Kasumi-1 (cell line): ENCODE measurements around the gene PNPLA2.

Experiments
- DNase-seq, 2 experiments: peaks; one replicate each; lab custom pipeline; 2025; lab: John Stamatoyannopoulos, UW

The PNPLA2 gene

DNA sequence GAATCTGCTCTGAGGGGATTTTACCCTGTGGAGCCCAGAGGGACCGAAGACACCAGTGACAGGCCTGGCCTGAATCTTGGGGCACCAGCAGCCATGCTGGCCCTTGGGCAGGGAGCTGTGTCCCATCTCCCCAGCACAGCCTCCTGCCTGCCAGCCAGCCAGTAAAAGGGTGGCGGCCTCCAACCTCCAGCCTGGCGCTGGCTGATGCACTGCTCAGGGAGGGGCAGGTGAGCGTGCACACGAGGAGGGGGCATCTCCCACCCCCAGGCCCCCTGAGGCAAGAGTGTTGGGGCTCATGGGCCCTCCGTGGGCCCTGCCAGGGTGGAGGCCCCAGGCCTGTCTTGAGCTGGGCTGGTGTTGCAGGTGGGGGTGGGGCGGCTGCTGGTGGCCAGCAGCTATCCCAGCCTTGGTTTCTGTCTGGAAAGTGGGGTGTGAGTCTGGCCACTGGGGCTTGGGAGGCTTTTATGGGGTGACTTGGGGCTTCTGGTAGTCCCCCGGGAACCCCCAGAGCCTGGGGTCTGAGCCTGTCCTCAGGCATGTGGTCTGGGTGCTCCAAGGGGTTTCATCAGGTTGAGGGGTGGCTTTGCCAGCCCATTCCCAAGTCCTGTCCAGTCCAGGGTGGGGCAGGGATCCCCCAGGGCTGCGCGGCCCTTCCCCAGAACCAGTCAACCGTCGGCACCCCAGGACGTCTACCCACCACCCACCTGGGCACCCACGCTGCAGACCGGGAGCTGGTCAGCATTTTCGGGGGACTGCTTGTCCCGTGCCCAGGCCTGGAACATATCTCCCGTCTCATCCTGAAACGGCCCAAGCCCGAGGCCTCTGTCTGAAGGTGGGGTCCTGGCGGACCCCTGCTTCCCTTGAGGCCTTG is 41.8 kb downstream of the PNPLA2 start:
- DNase-seq, result no peak

DNA sequence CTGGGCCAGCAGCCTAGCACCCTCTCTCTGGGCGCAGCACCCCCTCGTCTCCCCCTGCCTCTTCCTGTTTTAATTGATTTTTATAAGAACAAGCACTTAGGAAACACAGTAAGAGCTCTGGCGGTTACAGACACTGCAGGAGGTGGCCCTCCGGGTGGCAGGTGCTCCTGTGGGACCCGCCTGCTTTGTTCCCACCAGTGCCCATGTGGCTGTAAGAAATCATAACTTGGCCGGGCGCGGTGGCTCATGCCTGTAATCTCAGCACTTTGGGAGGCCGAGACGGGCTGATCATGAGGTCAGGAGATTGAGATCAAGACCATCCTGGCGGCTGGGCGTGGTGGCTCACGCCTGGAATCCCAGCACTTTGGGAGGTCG is 42.4 kb downstream of the PNPLA2 start:
- no peak for DNase-seq

DNA sequence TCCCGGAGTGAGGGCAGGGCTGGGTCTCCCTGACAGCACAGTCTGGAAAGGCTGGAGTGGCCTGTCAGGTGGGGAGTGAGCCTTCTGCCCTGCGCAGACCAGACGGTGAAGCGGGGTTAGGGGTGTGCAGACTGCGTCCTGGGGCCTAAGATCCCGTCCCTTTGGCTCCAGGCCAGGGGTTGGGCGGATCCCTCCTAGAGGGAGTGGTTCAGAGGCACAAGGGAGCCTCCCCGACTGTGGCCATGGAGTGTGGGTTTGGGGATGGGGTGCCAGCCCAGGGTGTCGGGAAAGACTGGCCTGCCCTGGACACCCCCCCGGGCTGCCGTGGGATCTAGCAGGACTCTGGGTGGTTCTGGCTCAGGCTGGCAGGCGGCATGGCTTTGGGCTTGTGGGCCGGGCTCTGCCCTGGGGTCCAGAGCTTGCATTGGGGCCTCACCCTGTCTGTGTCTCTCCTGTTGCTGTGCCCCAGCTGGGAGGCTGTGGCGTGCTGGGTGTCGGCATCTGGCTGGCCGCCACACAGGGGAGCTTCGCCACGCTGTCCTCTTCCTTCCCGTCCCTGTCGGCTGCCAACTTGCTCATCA is 43.5 kb downstream of the PNPLA2 start:
- DNase-seq, result no peak

DNA sequence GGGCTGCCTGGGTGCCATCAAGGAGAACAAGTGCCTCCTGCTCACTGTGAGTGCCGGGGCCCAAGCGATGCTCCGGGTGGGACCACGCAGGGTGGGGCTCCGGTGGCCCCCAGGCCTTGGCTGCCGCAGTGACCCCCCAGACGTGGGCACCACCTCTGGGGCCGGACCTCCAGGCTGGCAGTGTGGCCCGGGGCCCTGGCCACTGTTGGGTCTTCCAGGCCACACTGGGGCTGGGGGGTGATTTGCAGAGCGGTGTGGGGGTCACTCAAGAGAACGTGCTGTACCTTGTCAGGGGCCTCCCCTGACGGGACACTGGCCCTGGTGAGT is 43.9 kb downstream of the PNPLA2 start:
- no peak for DNase-seq

DNA sequence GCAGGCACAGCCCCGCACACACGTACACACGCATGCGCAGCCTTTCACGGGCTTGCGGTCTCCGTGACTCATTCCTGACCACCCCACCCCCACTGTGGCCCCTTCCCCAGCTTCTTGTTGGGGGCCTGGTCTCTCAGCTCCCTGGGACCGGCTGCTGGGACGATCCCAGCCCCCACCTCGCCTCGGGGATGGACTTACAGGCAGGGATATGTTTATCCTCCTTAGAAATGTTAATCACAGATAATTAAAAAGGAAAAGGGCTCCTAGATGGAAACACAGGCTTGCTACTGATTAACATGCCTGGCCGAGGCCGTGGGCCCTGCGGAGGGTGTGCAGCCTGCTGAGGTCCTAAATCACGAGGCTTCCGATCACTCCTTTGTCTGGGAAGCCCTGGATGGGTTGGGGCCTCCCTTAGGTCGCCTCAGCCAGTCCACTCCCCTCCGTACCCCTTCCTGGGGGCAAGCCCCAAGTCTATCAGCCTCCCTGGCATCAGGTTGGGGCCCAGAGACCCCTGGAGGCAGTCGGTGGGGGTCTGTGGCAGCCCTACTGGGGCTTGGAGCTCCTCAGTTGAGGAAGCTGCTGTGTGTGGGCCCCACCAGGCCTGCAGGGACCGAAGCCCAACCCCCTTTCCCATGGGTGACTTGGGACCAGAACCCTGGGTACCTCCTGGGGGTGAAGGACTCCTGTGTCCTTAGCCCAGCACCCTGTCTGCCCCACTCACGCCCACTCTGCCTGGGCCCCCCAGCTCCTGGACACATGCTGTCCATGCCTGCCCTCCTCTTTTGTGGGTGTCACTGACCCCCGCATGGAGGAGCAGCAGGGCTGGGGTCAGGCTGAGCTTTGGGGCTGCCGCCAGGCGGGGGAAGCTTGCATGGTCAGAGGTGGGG is 44.6 kb downstream of the PNPLA2 start:
- no peak for DNase-seq

DNA sequence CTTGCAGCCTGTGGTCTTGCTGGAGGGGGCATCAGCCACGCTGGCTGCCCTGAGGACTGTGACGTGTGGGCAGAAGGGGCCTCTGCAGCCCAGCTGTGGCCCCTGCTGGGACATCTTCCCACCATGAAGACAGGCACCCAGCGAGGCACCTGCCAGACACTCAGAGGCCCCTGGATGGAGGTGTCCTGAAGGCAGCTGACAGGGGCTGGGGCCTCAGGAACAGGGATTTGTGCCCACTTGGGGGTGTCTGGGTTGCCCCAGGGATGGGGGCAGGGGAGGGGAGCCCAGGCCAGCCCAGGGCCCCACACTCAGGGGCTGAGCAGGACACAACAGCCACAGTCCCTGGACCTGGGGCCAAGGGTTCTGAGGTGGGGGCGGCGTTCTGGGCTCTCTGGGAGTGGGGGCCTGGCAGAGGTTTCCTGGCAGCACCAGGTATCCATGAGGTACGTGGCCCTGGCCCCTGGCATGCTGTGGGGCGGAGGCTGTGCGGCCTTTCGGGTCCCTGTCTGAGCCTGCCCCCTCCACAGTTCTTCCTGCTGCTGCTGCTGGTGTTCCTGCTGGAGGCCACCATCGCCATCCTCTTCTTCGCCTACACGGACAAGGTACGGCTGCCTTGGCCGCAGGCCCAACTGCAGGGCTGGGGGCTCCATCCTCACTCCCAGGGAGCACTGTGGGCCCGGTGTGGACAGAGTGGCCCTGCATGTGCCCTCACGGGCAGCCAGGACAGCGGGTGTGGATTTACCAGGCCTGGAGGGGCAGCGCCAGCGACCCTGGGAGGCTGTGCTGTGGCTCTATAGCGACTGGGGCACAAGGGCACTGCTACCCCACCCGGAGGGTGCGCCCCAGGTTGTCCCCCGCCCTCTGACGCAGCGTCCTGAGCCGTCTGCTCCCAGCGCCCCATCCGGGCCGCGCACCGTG is 45.5 kb downstream of the PNPLA2 start:
- no peak for DNase-seq

DNA sequence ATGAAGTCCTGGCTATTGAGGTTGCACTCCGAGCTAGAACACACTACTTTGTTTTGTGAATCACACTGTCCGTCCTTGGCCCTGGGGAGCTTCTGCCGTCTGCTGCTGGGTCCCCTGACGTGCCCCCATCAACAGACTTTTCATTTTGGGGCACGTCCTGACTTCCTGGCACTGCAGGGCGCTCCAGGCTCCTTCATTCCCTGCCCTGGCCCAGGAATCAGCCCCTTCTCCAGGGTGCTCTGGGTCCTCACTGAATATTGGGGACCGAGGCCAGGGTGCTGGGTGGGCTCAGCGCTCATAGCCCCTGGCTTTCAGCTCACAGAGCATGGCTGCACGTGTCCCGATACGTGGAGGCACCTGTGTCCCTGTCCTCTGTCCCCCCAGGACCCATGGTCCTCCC is 46.2 kb downstream of the PNPLA2 start:
- no peak for DNase-seq

DNA sequence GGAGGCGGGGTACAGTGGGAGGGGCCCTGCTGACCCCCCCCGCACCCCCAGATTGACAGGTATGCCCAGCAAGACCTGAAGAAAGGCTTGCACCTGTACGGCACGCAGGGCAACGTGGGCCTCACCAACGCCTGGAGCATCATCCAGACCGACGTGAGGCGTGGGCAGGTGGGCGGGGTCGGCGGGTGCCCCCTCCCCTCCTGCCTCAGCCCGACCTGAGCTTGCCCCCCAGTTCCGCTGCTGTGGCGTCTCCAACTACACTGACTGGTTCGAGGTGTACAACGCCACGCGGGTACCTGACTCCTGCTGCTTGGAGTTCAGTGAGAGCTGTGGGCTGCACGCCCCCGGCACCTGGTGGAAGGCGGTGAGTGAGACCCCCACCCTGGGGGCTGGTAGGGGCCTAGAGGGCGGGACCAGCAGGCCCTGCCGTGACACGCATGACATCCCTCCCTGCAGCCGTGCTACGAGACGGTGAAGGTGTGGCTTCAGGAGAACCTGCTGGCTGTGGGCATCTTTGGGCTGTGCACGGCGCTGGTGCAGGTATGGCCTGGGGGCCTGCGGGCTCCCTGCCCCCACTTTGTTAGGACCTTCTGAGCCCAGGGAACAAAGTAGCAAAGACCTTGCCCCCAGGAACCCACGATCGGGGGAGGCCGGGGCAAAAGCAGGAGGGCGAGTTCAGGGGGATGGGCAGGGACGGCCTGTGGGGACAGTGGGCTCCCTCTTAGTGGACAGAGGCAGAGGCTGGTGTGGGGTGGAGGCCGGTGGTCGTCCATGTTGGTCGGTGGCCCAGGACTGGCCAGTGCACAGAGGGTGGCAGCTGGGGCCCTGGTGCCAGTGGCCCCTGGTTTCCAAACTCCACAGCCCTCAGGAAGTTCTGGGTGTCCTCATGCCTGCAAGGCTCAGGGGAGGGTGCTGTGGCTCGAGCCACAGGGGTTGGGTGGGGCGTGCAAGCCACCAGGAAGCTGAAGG is 47.0 kb downstream of the PNPLA2 start:
- DNase-seq, result no peak

DNA sequence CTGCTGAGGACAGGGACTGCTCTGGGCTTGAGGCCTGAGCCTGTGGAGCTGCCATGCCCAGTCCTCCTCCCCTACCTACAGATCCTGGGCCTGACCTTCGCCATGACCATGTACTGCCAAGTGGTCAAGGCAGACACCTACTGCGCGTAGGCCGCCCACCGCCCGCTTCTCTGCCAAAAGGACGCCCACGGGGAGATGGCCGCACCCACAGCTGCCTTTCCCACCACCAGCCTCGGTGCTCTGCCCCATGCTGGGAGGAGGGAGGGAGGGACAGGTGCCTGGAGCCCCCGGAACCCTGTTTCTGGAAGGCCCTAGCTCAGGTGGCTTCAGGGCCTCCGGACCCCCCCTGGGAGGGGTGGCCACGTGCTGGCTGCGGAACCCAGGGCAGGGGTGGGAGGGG is 47.8 kb downstream of the PNPLA2 start:
- DNase-seq, result no peak

DNA sequence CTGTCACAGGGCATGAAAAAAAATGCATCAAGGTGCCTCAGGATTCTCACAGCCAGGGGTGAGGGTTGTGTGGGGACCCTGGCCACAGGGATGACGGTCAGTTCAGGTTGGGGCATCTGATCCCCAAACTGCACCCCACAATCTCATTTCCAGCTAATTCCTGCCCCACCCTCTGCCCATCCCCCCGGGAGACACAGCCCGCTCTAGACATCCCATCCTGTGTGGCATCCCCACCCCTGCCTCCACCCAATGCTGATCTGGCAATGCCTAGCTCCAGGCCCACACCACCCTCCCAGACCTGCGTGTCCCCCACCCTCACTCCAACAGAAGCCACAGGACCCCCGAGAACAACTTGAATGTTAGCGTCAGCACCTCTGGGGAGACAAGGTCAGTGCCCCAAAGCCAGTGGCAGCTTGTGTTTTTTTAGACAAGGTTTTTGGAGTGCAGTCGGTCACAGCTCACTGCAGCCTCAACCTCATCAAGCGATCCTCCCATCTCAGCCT is 49.2 kb downstream of the PNPLA2 start:
- no peak for DNase-seq

DNA sequence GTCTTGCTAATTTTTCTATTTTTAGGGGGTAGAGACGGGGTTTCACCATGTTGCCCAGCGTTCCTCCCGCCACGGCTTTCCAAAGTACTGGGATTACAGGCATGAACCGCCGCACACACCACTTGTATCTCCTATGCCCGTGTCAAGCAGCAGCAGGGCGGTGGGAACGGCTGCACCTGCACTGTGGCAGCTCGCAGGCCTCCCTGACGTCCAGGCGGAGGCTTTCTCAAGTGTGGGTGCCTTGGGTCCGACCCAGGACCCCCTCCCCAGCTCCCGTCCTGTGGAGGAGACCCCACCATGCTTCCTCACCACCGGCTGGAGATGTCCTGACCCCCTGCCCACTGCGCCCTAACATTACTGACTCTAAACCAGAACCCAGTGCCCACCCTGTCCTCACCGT is 49.7 kb downstream of the PNPLA2 start:
- DNase-seq, result no peak

DNA sequence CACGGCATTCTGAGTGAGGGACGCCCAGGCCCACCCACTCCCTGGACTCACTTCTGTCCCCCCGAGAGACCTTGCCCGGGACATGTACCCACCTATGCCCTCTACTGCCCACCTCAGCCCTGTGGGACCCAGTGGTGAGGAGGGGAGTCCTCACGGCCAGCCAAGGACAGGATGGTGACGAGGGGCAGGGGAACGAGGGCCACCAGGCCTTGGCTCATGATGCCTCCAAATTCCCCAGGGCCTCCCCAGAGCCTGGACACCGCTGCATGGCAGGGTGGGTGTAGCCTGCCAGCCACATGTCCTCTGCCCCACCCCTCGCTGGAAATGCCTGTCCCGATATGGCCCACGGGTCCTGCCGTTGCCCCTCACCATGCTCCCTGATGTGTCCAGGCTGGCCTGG is 50.1 kb downstream of the PNPLA2 start:
- no peak for DNase-seq

DNA sequence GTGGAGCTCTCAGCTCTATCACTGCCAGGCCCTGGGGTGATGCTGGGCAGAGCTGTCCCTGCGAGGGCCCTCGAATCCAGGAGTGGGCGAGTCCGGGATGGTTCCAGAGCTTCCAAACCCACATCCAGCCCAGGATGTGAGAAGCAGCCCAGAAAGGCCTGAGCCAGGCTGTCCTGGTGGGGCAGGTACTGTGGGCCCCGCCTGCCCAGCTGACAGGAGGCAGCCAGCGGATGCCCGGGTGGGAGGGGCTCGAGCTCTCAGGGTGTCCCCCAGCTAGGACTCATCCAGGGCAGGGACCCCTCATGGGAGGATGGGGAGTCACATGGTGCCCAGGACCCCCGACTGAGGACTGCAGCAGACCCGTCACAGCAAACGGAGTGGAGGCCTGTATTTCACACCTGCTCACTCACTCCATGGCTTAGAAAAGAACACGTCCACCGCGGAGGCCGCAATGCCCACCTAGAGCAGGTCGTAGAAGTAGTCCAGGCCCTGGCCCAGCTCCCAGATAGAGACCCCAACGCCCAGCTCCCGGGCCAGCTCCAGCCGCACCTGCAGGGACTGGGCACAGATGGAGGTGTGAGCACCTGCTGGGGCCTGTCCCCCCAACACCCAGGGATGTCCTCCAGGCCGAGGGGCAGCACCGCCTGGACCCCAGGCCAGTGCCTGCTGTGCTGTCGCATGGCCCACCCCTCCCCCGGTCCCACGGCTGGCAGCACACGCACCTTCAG is 50.8 kb downstream of the PNPLA2 start:
- DNase-seq, result no peak

DNA sequence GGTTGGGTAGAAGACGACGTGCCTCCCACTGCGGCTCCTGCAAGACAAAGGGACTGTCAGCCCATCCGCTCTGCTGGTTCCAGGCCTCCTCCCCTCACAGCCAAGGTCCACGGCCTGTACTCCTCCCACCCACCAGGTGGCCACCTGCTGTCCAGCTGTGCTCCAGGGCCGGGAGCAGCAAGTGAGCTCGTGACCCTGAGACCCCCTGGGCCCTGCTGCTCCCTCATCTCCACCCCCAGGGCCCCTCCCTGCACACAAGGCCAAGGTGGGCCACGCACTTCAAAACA is 51.4 kb downstream of the PNPLA2 start:
- DNase-seq, result no peak

DNA sequence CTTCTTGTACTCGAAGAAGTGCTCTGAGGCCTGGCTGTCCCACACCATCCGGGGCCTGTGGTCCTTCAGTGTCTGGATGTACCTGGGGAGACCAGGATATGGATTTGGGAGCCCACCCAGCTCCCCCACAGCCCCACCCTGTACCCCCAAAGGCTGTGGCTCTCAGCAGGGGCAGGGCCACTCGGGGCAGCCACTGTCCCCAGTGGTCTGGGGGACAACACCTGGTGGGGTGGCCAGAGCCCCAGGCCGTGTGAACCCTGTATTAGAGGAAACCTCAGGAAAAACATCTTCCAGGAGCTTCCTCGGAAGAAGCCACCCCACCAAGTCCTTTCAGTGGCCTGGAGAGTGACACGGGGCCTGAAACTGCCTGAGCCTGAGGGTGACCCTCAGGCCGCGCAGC is 51.7 kb downstream of the PNPLA2 start:
- DNase-seq, result no peak

DNA sequence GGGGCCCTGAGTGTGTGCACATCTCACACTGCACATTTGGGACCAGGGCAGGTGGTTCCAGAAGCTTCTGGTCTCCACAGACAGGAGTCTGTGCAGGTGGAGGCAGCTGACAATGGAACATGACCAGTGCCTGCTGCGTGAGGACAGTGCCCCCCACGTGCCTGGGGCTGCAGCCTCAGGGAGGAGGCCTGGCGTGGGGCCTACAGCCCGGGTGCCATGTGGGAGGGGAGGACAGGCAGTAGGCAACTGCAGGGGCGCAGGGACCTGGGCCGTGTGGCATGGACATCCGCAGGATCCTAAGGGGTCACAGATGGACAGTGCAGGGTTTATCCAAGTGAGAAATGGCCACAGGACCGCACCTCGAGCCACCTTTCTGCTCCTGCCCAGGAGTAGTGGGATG is 52.8 kb downstream of the PNPLA2 start:
- no peak for DNase-seq

DNA sequence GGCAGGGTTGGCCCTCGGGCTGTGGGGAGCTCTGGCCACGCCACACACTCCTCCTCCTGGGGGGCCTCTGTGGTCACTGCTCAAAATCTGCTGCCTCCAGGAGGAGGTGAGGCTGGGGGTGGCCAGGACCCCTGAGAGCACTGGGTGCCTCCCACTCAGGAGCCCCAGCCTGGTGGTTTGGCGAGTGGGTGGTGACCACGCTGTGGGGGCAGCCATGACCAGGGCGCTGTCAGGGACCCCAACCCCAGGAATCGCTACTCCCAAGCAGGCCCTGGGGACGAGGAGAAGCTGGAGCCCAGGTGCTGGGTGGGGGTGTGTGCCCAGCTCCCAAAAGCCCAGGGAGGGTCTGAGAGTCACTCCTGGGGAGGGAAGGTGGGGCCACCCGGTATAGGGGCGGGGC is 54.1 kb downstream of the PNPLA2 start:
- DNase-seq, result no peak

DNA sequence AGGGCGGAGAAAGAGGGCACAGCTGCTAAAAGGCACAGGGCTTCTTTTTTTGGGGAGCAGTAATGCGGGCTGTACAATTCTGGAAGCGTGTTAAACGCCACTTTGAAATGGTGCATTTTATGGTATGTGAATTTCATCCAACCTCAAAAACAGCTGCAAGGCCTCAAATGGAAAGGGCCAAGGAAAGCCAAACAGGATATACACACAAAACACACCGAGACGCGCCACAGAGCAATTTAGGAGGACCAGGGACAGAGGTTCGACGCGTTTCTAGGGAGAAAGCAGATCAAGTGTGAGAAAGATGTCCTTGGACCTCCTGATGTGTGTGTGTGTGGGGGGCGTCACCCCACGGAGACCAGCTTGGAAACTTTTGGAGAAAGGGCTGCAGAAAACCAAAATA is 55.0 kb downstream of the PNPLA2 start:
- no peak for DNase-seq
